ENCODE measurements around the gene EFHB.
"Not testable (repeated sequence)": the region's sequence is repeated elsewhere in the genome, so short reads cannot be mapped to it uniquely, and the experiment has no call there.

GRCh38 chr3:19899833-19900232, 34.2 kb downstream of the EFHB start:
- not testable (repeated sequence) for TF ChIP-seq CTCF, POLR2A (IDR thresholded peaks at IDR 0.05)

Data from Peyer's patch (tissue), 4 donors.